ENCODE results near the gene EPHB4. TPM values are rescaled to one million over a fixed set of nuclear protein-coding genes. Genes with fewer than 3 reads are reported as not detected.
A peak's percentile ranks its signal among the peaks of the same experiment; 100 is the strongest.

Gene EPHB4
- total RNA-seq, 1 donor, result 37.9 TPM

GRCh38 chr7:100825215-100825671, 2.1 kb downstream of the EPHB4 start:
- no peak for TF ChIP-seq CTCF (IDR thresholded peaks at IDR 0.05; ENCODE audit: insufficient read depth, low read length)
- peak; percentile 33 for DNase-seq (ENCODE audit: low read depth)
- H3K4me3 ChIP-seq (ENCODE audit: low read depth, low read length), result peak overlapping the region; percentile 79

GRCh38 chr7:100824499-100825214, 2.7 kb downstream of the EPHB4 start:
- peak overlapping the region; percentile 79 for H3K4me3 ChIP-seq (ENCODE audit: low read depth, low read length)
- no peak for TF ChIP-seq CTCF (IDR thresholded peaks at IDR 0.05; ENCODE audit: insufficient read depth, low read length)
- DNase-seq (ENCODE audit: low read depth), result no peak

GRCh38 chr7:100823534-100823933, 3.8 kb downstream of the EPHB4 start:
- TF ChIP-seq CTCF (IDR thresholded peaks at IDR 0.05; ENCODE audit: insufficient read depth, low read length), result no peak
- no peak for DNase-seq (ENCODE audit: low read depth)
- H3K4me3 ChIP-seq (ENCODE audit: low read depth, low read length), result no peak overlapping the region

GRCh38 chr7:100823140-100823525, 4.2 kb downstream of the EPHB4 start:
- no peak for TF ChIP-seq CTCF (IDR thresholded peaks at IDR 0.05; ENCODE audit: insufficient read depth, low read length)
- DNase-seq (ENCODE audit: low read depth), result no peak
- no peak overlapping the region for H3K4me3 ChIP-seq (ENCODE audit: low read depth, low read length)

- no peak overlapping the region for H3K4me3 ChIP-seq (ENCODE audit: low read depth, low read length)
- no peak for TF ChIP-seq CTCF (IDR thresholded peaks at IDR 0.05; ENCODE audit: insufficient read depth, low read length)
- DNase-seq (ENCODE audit: low read depth), result no peak
Observed at GRCh38 chr7:100822236-100823139, 4.8 kb downstream of the EPHB4 start.

- no peak for DNase-seq (ENCODE audit: low read depth)
- TF ChIP-seq CTCF (IDR thresholded peaks at IDR 0.05; ENCODE audit: insufficient read depth, low read length), result no peak
Observed at GRCh38 chr7:100819586-100819985, 7.7 kb downstream of the EPHB4 start.

More at GRCh38 chr7:100819586-100819985, 7.7 kb downstream of the EPHB4 start:
- H3K4me3 ChIP-seq (ENCODE audit: low read depth, low read length), result no peak overlapping the region

Data from fibroblast of the aortic adventitia (primary cell).